Kidney (tissue), 14 donors: ENCODE measurements around the gene ZFX. TPM values are rescaled to one million over a fixed set of nuclear protein-coding genes. Genes with fewer than 3 reads are reported as not detected.

Experiments used
- DNase-seq, 5 donors: peaks; one replicate each; pipeline ENCODE4 v3.0.0-alpha.2; 2013 to 2020
- FAIRE-seq: peaks from 2 replicates; lab custom pipeline; 2012; peaks lifted over from hg19 to GRCh38; lab: Jason Lieb, UNC
- H3K27ac ChIP-seq, 2 donors: one replicate each; pipeline ENCODE4 v1.7.0; 2013; ENCODE audit warnings: low read depth in 2 of 2, low read length in 2 of 2, inconsistent platforms in 1 of 2
- H3K27me3 ChIP-seq: one replicate; pipeline ENCODE4 v1.7.1; 2013; ENCODE audit warnings: low read length, inconsistent platforms; ENCODE audit not compliant: control insufficient read depth, insufficient read depth
- H3K36me3 ChIP-seq, 3 donors: one replicate each; pipeline versions ENCODE4 v1.7.0 to v1.7.1; 2013; ENCODE audit warnings: low read length in 3 of 3, control low read depth in 1 of 3, inconsistent platforms in 1 of 3; ENCODE audit not compliant: insufficient read depth in 3 of 3, control insufficient read depth in 2 of 3
- H3K4me1 ChIP-seq, 3 donors: one replicate each; pipeline versions ENCODE4 v1.7.0 to v1.7.1; 2013; ENCODE audit warnings: low read length in 3 of 3, inconsistent platforms in 1 of 3, low read depth in 1 of 3; ENCODE audit not compliant: control insufficient read depth in 2 of 3, insufficient read depth in 2 of 3
- H3K4me3 ChIP-seq, 3 donors: one replicate each; pipeline versions ENCODE4 v1.7.0 to v1.8.1; 2013; ENCODE audit warnings: low read length in 3 of 3, control low read depth in 1 of 3, inconsistent platforms in 1 of 3
- H3K9ac ChIP-seq, 3 donors: one replicate each; pipeline versions ENCODE4 v1.7.0 to v1.7.1; 2013; ENCODE audit warnings: low read length in 3 of 3, control low read depth in 1 of 3, inconsistent platforms in 1 of 3
- H3K9me3 ChIP-seq, 3 donors: one replicate each; pipeline versions ENCODE4 v1.7.0 to v1.7.1; 2013; ENCODE audit warnings: low read length in 3 of 3, control low read depth in 1 of 3, inconsistent platforms in 1 of 3; ENCODE audit not compliant: control insufficient read depth in 2 of 3, insufficient read depth in 1 of 3
- intact Hi-C: fragments of 100-400 bp; cut with DNase I; formaldehyde crosslinking; loops from one replicate; pipeline ENCODE4 v1.11.1; 2022
- polyA plus RNA-seq: library from polyadenylated mRNA; stranded (reverse); fragments of 350-450 nt; fragmentation: Illumina TruSeq; extraction: RNeasy Lipid Tissue Mini Kit (QIAGEN cat#74804); gene quantifications from one replicate; pipeline ENCODE4 v1.2.3, GENCODE V29; 2014; ENCODE audit warnings: low read depth, low replicate concordance; ENCODE audit not compliant: insufficient read depth
- total RNA-seq: library from RNA; stranded (reverse); fragmentation: NEBNext Ultra II Directional; extraction: Animal tissue kit (Norgen Biotek cat#: 25700); gene quantifications from one replicate; pipeline ENCODE4 v1.2.1, GENCODE V29; 2021
- TF ChIP-seq, protein P1 (sequence below): IDR thresholded peaks from 3 replicates; pipeline ENCODE4 v1.5.1; 2012; ENCODE audit warnings: mild to moderate bottlenecking, moderate library complexity, borderline replicate concordance; ENCODE audit not compliant: insufficient read depth; ENCODE audit errors: extremely low read depth
- donor health status: control.
- donor health status: control.
- donor health status: control.
- donor health status: control.
- donor health status: control.
- donor health status: DM: yes; HTN: yes; CAD: no.
- donor health status: Normal renal cell carcinoma (clear cell type).

ZFX gene
- total and polyA plus RNA-seq, 2 donors from 2014 or later, result 5.0 to 58.3 TPM

DNA sequence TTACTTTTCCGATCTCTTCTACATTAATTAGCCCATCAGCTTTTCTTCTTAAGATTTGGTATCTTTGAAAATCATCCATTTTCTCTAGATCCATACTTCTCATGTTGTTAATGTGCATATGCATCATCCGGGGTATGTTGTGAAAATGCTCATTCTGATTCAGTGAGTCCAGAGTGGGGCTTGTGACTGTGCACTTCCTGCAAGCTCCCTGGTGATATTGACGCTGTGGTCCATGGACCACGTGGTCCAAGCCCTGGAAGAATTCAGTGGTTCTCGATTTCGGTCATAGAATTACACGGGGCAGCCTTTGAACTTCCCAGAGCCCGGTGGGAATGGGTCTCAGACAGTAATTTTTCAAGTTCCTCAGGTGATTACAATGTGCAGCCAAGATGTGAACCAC lies 69.8 kb downstream of the ZFX start:
- TF ChIP-seq, protein P1, sequence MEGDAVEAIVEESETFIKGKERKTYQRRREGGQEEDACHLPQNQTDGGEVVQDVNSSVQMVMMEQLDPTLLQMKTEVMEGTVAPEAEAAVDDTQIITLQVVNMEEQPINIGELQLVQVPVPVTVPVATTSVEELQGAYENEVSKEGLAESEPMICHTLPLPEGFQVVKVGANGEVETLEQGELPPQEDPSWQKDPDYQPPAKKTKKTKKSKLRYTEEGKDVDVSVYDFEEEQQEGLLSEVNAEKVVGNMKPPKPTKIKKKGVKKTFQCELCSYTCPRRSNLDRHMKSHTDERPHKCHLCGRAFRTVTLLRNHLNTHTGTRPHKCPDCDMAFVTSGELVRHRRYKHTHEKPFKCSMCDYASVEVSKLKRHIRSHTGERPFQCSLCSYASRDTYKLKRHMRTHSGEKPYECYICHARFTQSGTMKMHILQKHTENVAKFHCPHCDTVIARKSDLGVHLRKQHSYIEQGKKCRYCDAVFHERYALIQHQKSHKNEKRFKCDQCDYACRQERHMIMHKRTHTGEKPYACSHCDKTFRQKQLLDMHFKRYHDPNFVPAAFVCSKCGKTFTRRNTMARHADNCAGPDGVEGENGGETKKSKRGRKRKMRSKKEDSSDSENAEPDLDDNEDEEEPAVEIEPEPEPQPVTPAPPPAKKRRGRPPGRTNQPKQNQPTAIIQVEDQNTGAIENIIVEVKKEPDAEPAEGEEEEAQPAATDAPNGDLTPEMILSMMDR, result no peak
- intact Hi-C loops, result no loop called here
- no peak overlapping the region for H3K9ac ChIP-seq
- no peak for FAIRE-seq
- H3K27me3 ChIP-seq, result no peaks in the 10 kb centered on the region
- H3K4me1 ChIP-seq, result no peaks in the 10 kb centered on the region
- no peaks in the 10 kb centered on the region for H3K9me3 ChIP-seq
- H3K27ac ChIP-seq, result no peak overlapping the region
- no peak overlapping the region for H3K4me3 ChIP-seq
- no peak for DNase-seq
- peaks cover 0 to 3% (median 0%) of the 10 kb centered on the region in 3 donors for H3K36me3 ChIP-seq

DNA sequence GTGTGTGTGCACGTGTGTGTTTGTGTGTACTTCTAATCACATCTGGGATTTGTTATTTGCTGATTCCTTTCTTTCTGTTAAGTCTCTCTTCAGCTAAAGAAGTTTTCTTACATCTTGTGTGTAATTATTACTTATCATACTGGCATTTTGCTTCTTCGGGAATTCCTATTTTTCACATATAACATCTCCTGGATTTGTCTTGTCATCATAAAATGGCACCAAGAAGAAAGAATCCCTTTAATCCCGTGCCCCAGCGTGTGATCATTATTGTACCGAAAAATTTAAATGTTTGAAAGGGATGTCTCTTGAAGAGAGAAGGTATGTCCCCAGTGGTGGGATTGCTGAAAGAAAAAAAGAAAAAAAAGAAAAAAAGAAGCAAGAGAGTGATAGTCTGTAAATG lies 72.3 kb downstream of the ZFX start:
- H3K27ac ChIP-seq, result no peak overlapping the region
- H3K27me3 ChIP-seq, result no peaks in the 10 kb centered on the region
- DNase-seq (no peak), FAIRE-seq (no peak)
- intact Hi-C loops, result no loop called here
- no peaks in the 10 kb centered on the region for H3K4me1 ChIP-seq
- H3K36me3 ChIP-seq, result no peaks in the 10 kb centered on the region
- no peak overlapping the region for H3K4me3 ChIP-seq
- TF ChIP-seq, protein P1, result no peak
- no peak overlapping the region for H3K9ac ChIP-seq
- peaks cover 0 to 1% (median 0%) of the 10 kb centered on the region in 3 donors for H3K9me3 ChIP-seq

DNA sequence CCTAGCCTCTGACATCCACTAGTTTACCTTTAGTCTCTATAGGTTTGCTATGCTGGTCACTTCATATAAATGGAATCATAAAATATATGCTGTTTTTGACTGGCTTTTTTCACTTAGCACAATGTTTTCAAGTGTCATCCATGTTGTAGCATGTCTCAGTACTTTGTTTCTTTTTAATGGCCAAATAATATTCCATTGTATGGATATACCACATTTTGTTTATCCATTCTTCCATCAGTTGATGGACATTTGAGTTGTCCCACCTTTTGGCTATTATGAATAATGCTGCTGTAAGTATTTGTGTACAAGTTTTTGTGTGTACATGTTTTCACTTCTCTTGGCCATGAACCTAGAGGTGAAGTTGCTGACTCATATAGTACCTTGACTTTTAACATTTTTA lies 75.7 kb downstream of the ZFX start:
- FAIRE-seq, result no peak
- Histone ChIP-seq H3K36me3 (no peaks in the 10 kb centered on the region), H3K4me3 (no peak overlapping the region), H3K27ac (no peak overlapping the region), H3K9ac (no peak overlapping the region), H3K27me3 (peaks cover 2% of the 10 kb centered on the region), H3K9me3 (peaks cover 0 to 1% (median 0%) of the 10 kb centered on the region in 3 donors), H3K4me1 (no peaks in the 10 kb centered on the region)
- DNase-seq, result no peak
- intact Hi-C loops, result no loop called here
- TF ChIP-seq, protein P1, result no peak

DNA sequence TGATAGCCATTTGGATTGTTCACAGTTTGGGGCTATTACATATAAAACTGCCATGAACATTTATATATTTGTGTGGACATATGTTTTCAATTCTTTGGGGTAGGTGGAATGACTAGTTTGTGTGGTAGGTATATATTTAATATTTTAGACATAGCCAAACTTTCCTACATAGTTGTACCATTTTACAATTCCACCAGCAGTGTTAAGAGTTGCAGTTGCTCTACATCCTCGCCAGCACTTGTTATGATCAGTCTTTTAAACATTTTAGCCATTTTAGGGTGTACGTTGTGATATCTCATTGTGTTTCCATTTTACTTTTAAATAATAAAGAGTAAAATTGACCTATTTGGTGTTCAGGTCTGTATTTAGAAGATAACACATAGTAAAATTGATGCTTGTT lies 76.6 kb downstream of the ZFX start:
- intact Hi-C loops, result no loop called here
- Histone ChIP-seq H3K36me3 (no peaks in the 10 kb centered on the region), H3K4me3 (no peak overlapping the region), H3K4me1 (no peaks in the 10 kb centered on the region), H3K9me3 (peaks cover 0 to 1% (median 0%) of the 10 kb centered on the region in 3 donors), H3K27ac (no peak overlapping the region), H3K9ac (no peak overlapping the region), H3K27me3 (peaks cover 3% of the 10 kb centered on the region)
- FAIRE-seq, result no peak
- no peak for DNase-seq
- TF ChIP-seq, protein P1, result no peak
